Activated naive CD4-positive, alpha-beta T cell treated with anti-CD3 and anti-CD28 coated beads, Interleukin-2, amount 10 ng/mL, durations not matched to agents 7 days and 5 days (primary cell): ENCODE results near the gene GTF3C1.
A peak's percentile ranks its signal among the peaks of the same experiment; 100 is the strongest.

Experiments used
- CTCF ChIA-PET: fragments of 350-600 bp; sonication (Branson Sonifier 250); formaldehyde crosslinking; loops from one replicate; lab custom pipeline; 2021; ENCODE audit warnings: antibody characterized with exemption; lab: Charles Lee
- DNase-seq: peaks from one replicate; pipeline ENCODE4 v3.0.0-alpha.2; 2020
- H3K27ac Mint-ChIP-seq: one replicate; pipeline ENCODE4 v1.8.0; 2021; ENCODE audit warnings: mild to moderate bottlenecking, moderate library complexity, mixed read lengths
- H3K27me3 Mint-ChIP-seq: one replicate; pipeline ENCODE4 v1.8.0; 2021; ENCODE audit warnings: mild to moderate bottlenecking, mixed read lengths
- H3K36me3 Mint-ChIP-seq: one replicate; pipeline ENCODE4 v1.8.0; 2021; ENCODE audit warnings: mixed read lengths
- H3K4me1 Mint-ChIP-seq: one replicate; pipeline ENCODE4 v1.8.0; 2021; ENCODE audit warnings: mixed read lengths
- H3K4me3 Mint-ChIP-seq: one replicate; pipeline ENCODE4 v1.8.0; 2021; ENCODE audit warnings: mild to moderate bottlenecking, moderate library complexity, mixed read lengths
- H3K9me3 Mint-ChIP-seq: one replicate; pipeline ENCODE4 v1.8.0; 2021; ENCODE audit warnings: mixed read lengths

The GTF3C1 gene

DNA sequence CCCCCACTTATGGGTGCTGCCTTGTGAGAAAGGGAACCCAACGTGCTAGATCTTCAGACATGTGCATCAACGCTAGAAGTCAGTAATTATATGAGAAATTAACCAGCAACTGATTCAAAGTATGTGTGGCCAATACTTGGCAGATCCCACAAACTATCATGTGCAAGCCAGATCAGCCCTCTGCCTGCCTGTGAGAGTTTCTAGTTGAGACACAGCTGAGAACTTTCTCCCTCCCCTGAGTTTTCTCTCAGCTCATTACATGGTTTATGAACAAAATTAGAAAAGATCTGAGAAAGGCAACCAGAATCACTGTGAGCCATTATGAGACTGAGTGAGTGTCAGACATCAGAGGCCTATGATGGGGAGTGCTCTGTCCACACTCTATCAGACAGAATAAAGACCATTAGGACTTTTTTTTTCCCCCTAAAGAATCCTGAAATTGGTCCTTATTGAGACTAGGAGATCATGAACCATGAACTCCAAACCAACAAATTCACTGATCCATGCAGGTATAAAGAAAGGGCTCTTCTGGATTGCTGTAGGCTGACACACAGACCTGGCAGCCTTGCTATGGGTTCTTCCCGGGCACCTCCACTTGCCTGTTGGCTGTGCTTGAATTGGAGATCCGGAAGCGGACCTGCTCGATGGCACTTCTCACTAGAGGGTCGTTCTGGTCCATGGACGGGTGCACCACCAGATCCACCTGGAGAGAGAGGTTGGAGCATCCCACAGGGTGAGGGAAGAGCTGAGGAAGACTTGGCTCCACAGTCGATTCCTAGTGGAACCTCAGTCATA is 51.5 kb downstream of the GTF3C1 start:
- Mint-ChIP-seq H3K4me1 (no peaks in the 10 kb centered on the region), H3K9me3 (no peaks in the 10 kb centered on the region), H3K4me3 (no peak overlapping the region), H3K27ac (no peak overlapping the region), H3K27me3 (no peaks in the 10 kb centered on the region), H3K36me3 (peaks cover 42% of the 10 kb centered on the region)
- DNase-seq, result no peak
- CTCF ChIA-PET, result interaction anchor here (0.6 kb wide), 1 partner anchor 146 kb away, joined by 3 read pairs; no protein-coding TSS in a partner anchor

DNA sequence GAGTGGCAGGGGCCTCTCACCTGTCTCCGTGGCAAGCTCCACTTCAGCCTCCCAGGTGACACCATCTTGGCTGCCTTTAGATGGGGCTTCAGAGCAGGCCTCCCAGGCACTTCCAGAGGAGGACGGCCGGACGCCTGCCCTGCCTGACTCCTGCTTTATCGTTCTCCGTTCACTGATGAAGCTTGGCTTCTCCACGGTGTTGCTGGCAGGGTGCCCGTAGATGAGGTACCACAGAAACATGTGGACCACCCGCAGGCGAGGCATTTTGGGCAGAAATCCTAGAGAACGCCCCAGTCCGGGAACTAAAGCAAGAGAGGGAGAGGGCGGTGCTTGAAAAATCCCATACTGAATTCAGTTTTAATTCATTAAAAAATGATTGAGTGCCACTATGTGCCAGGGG is 54.5 kb downstream of the GTF3C1 start:
- H3K36me3 Mint-ChIP-seq, result peaks cover 42% of the 10 kb centered on the region

DNA sequence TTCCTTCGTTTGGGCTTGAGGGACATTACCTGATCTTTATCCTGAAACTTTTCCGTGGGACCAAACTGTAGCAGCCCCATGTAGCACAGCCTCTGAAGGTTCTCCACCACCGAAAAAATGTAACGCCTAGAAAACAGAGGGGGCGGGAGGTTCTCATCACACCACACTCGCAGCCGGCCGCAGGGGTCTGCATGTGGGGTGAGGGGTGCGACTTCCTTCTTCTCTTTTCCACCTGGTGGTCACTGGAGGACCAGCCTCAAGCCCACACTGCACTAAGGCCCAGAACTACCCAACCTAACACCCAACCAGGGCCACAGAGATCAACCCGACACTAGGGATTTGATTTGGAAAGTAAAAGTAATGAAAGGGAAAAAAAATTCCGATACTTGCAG is 57.1 kb downstream of the GTF3C1 start:
- DNase-seq, result no peak
- Mint-ChIP-seq H3K27me3 (no peaks in the 10 kb centered on the region), H3K4me3 (no peak overlapping the region), H3K9me3 (no peaks in the 10 kb centered on the region), H3K4me1 (no peaks in the 10 kb centered on the region), H3K36me3 (peaks cover 43% of the 10 kb centered on the region), H3K27ac (no peak overlapping the region)
- CTCF ChIA-PET, result no interaction called here

More for the DNA sequence above, 54.5 kb downstream of the GTF3C1 start:
- CTCF ChIA-PET, result no interaction called here
- DNase-seq, result no peak
- H3K27ac Mint-ChIP-seq, result no peak overlapping the region
- H3K4me3 Mint-ChIP-seq, result no peak overlapping the region
- no peaks in the 10 kb centered on the region for H3K4me1 Mint-ChIP-seq
- no peaks in the 10 kb centered on the region for H3K27me3 Mint-ChIP-seq
- no peaks in the 10 kb centered on the region for H3K9me3 Mint-ChIP-seq

DNA sequence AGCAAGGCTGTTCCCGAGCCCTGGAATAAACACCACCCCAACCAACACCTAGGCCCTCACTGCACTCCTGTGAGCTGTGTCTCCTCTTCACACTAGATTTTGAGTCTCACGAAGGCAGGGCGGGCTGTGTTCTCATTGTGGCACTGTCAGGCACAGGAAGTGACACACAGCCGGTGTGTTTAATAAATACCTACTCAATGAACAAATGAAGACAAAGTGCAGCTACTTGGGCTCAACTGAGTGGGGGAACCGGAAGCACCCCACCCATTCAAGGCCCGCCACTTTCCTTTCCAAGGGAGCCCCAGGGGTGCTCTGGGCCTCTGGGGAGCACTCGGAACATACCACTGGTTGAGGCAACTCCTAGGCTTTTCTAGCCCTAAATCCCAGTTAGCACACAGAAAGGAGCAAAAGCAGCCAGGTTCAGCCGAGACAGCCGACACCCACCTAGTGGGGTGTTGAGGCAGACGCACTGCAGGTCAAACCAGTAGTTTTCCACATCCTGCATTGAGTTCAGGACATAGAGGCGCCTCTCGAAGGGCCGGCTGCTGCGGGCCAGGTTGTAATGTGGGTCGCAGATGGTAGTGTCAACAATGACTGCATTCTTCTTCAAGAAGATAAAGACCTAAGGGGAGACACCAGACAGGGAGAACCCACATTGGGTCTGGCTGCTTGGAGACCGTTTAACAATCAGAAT is 57.7 kb downstream of the GTF3C1 start:
- H3K27me3 Mint-ChIP-seq, result no peaks in the 10 kb centered on the region
- H3K4me3 Mint-ChIP-seq, result no peak overlapping the region
- DNase-seq, result no peak
- H3K36me3 Mint-ChIP-seq, result peaks cover 41% of the 10 kb centered on the region
- H3K9me3 Mint-ChIP-seq, result no peaks in the 10 kb centered on the region
- CTCF ChIA-PET, result interaction anchor here (0.5 kb wide), 1 partner anchor 497 kb away, joined by 3 read pairs; no protein-coding TSS in a partner anchor
- H3K4me1 Mint-ChIP-seq, result no peaks in the 10 kb centered on the region
- no peak overlapping the region for H3K27ac Mint-ChIP-seq

DNA sequence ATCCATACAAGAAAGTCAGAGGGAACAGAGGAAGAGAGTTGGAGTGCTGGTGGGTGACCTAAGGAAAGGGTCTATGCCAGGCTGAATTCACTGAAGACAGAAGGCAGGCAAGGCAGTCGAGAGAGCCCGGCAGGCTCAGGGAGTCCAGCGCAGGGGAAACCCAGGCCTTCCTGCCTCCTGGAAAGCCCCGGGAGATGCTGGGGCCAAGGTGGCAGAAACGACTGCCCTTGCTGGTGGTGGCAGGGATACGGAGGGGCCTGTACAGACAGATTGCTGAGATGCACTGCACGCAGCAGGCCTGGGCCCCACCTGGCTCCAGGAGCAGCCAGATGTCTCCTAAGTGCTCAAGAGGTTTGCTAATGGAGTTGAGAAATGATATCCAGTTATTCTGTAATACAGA is 59.8 kb downstream of the GTF3C1 start:
- Mint-ChIP-seq H3K4me1 (no peaks in the 10 kb centered on the region), H3K36me3 (peaks cover 49% of the 10 kb centered on the region), H3K9me3 (no peaks in the 10 kb centered on the region), H3K27me3 (no peaks in the 10 kb centered on the region), H3K4me3 (no peak overlapping the region), H3K27ac (no peak overlapping the region)
- CTCF ChIA-PET, result no interaction called here
- DNase-seq, result no peak

- no peaks in the 10 kb centered on the region for H3K27me3 Mint-ChIP-seq
- CTCF ChIA-PET, result no interaction called here
- peaks cover 49% of the 10 kb centered on the region for H3K36me3 Mint-ChIP-seq
- DNase-seq, result no peak
- no peaks in the 10 kb centered on the region for H3K9me3 Mint-ChIP-seq
- peak overlapping the region; percentile 25 for H3K27ac Mint-ChIP-seq
- no peaks in the 10 kb centered on the region for H3K4me1 Mint-ChIP-seq
- no peak overlapping the region for H3K4me3 Mint-ChIP-seq
Observed at GRCh38 chr16:27489421-27489820, 60.3 kb downstream of the GTF3C1 start.

- Mint-ChIP-seq H3K9me3 (no peaks in the 10 kb centered on the region), H3K27ac (no peak overlapping the region), H3K27me3 (no peaks in the 10 kb centered on the region), H3K36me3 (peaks cover 48% of the 10 kb centered on the region), H3K4me3 (no peak overlapping the region), H3K4me1 (no peaks in the 10 kb centered on the region)
- CTCF ChIA-PET, result no interaction called here
- no peak for DNase-seq
Observed at GRCh38 chr16:27486760-27487159, 63.0 kb downstream of the GTF3C1 start.

GRCh38 chr16:27486344-27486743 is 63.4 kb downstream of the GTF3C1 start:
- H3K27me3 Mint-ChIP-seq, result no peaks in the 10 kb centered on the region
- CTCF ChIA-PET, result no interaction called here
- peaks cover 49% of the 10 kb centered on the region for H3K36me3 Mint-ChIP-seq
- no peaks in the 10 kb centered on the region for H3K4me1 Mint-ChIP-seq
- H3K27ac Mint-ChIP-seq, result no peak overlapping the region
- no peak for DNase-seq
- H3K9me3 Mint-ChIP-seq, result no peaks in the 10 kb centered on the region
- no peak overlapping the region for H3K4me3 Mint-ChIP-seq

DNA sequence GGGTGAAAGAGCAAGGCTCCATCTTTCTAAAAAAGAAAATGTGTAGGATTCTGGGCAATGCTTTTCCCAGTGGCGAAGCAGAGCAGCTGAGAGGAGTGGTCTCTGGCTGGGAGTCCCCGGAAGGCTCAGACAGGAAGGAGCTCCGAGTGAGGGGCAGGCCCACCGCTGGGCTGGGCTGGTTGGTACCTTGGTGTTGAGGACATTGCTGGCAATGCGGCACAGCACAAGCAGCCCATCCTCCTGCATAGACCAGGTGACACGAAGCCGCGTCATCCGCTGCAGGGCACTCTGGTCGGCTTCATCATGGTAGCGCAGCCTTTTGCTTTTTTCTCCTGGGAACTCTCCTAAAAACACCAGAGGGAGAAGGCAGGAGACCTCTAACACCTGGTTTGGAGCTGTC is 63.9 kb downstream of the GTF3C1 start:
- DNase-seq, result no peak
- Mint-ChIP-seq H3K27ac (no peak overlapping the region), H3K9me3 (no peaks in the 10 kb centered on the region), H3K27me3 (no peaks in the 10 kb centered on the region), H3K36me3 (peaks cover 47% of the 10 kb centered on the region), H3K4me3 (no peak overlapping the region), H3K4me1 (no peaks in the 10 kb centered on the region)
- CTCF ChIA-PET, result no interaction called here

GRCh38 chr16:27485126-27485525 is 64.6 kb downstream of the GTF3C1 start:
- CTCF ChIA-PET, result no interaction called here
- Mint-ChIP-seq H3K36me3 (peaks cover 48% of the 10 kb centered on the region), H3K9me3 (no peaks in the 10 kb centered on the region), H3K27me3 (no peaks in the 10 kb centered on the region), H3K4me1 (no peaks in the 10 kb centered on the region), H3K27ac (no peak overlapping the region), H3K4me3 (no peak overlapping the region)
- DNase-seq, result no peak

DNA sequence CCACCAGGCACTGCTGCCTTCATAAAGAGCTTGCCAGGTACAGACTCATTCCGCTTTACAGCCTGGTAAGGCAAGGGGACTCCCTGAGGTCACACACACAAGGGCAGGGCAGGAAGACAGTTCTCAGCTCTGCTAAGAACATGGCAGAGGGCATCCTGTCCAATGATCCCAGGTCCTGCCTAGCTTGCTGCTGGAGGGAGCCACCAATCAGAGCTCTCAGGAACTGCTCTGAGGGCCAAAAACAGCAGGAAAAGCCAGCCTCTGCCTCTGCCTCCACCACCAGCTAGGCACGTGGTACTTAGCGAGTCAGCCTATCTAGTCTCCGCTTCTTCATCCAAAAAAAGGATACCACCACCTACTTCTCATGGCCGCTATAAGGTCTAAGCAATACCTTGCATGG is 66.1 kb downstream of the GTF3C1 start:
- CTCF ChIA-PET, result no interaction called here
- peaks cover 47% of the 10 kb centered on the region for H3K36me3 Mint-ChIP-seq
- H3K4me3 Mint-ChIP-seq, result no peak overlapping the region
- H3K9me3 Mint-ChIP-seq, result no peaks in the 10 kb centered on the region
- H3K27ac Mint-ChIP-seq, result no peak overlapping the region
- no peak for DNase-seq
- H3K4me1 Mint-ChIP-seq, result no peaks in the 10 kb centered on the region
- no peaks in the 10 kb centered on the region for H3K27me3 Mint-ChIP-seq

- Mint-ChIP-seq H3K36me3 (peaks cover 47% of the 10 kb centered on the region), H3K27ac (no peak overlapping the region), H3K4me3 (no peak overlapping the region), H3K27me3 (no peaks in the 10 kb centered on the region), H3K4me1 (no peaks in the 10 kb centered on the region), H3K9me3 (no peaks in the 10 kb centered on the region)
- CTCF ChIA-PET, result no interaction called here
- no peak for DNase-seq
Observed at GRCh38 chr16:27483088-27483437, 66.7 kb downstream of the GTF3C1 start.

GRCh38 chr16:27482397-27483087 is 67.2 kb downstream of the GTF3C1 start:
- H3K36me3 Mint-ChIP-seq, result peaks cover 48% of the 10 kb centered on the region
- H3K4me3 Mint-ChIP-seq, result no peak overlapping the region
- H3K27me3 Mint-ChIP-seq, result no peaks in the 10 kb centered on the region
- no peaks in the 10 kb centered on the region for H3K4me1 Mint-ChIP-seq
- DNase-seq, result no peak
- no peak overlapping the region for H3K27ac Mint-ChIP-seq
- CTCF ChIA-PET, result no interaction called here
- H3K9me3 Mint-ChIP-seq, result no peaks in the 10 kb centered on the region

DNA sequence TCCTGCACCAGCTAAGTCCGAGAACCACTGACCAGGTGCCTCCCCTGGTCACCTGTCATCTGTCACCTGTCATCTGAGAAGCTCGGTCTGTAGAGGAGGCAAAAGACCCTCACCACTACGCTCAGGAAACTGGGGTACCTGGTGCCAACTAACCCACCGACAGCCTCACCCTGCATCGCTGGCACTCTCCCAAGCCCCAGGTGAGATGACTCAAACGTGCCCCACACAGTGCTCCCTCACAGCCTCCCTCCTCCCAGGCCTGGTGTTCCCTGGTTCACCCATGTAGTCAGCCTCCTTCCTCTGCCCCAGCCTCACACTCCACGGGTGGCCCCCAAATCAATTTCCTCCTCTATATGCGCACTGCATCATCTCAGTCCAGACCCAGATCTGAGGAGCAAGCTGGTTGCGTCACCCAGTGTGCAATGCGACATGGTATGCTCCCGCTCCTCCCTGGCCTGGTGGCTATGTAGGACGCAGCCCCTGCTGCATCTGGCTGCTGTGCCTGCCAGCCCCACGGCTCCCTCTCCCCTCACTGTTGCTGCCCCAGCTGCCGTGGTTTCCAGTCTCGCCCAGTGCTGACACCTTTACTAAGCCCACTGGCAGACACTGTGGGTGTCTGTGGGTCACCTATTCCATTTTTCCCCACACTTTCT is 68.3 kb downstream of the GTF3C1 start:
- Mint-ChIP-seq H3K27ac (no peak overlapping the region), H3K4me3 (no peak overlapping the region), H3K36me3 (peaks cover 54% of the 10 kb centered on the region), H3K4me1 (no peaks in the 10 kb centered on the region), H3K9me3 (no peaks in the 10 kb centered on the region), H3K27me3 (no peaks in the 10 kb centered on the region)
- CTCF ChIA-PET, result no interaction called here
- no peak for DNase-seq
